Gastrocnemius medialis (tissue), 4 donors: Measurements from ENCODE around the gene NKX6-2.

Source experiments
- POLR2A ChIP-seq, 2 donors: fragments of 450-650 bp; IDR thresholded peaks; one replicate each; pipeline ENCODE4 v1.6.1; 2017; ENCODE audit warnings: antibody characterized with exemption in 2 of 2, mild to moderate bottlenecking in 2 of 2, moderate library complexity in 2 of 2
- TF ChIP-seq, protein P1 (sequence below), 5 experiments: fragments of 450-650 bp in 3 of 5; fragments of 200-600 bp in 2 of 5; sonication (generic) in 2 of 5; IDR thresholded peaks in 4 of 5; conservative IDR thresholded peaks in 1 of 5; 1 replicate in 4 of 5; 2 replicates in 1 of 5; pipeline ENCODE4 v1.5.1; 2016 to 2019; ENCODE audit warnings: antibody characterized with exemption in 5 of 5, mild to moderate bottlenecking in 3 of 5, moderate library complexity in 3 of 5

- TF ChIP-seq POLR2A (IDR thresholded peaks at IDR 0.05): no peak
- TF ChIP-seq, protein P1, sequence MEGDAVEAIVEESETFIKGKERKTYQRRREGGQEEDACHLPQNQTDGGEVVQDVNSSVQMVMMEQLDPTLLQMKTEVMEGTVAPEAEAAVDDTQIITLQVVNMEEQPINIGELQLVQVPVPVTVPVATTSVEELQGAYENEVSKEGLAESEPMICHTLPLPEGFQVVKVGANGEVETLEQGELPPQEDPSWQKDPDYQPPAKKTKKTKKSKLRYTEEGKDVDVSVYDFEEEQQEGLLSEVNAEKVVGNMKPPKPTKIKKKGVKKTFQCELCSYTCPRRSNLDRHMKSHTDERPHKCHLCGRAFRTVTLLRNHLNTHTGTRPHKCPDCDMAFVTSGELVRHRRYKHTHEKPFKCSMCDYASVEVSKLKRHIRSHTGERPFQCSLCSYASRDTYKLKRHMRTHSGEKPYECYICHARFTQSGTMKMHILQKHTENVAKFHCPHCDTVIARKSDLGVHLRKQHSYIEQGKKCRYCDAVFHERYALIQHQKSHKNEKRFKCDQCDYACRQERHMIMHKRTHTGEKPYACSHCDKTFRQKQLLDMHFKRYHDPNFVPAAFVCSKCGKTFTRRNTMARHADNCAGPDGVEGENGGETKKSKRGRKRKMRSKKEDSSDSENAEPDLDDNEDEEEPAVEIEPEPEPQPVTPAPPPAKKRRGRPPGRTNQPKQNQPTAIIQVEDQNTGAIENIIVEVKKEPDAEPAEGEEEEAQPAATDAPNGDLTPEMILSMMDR (IDR thresholded peaks at IDR 0.05 in 4 of 5, conservative IDR thresholded peaks at IDR 0.05 in 1 of 5): no peak
These were observed 28.8 kb downstream of the NKX6-2 start for GRCh38 chr10:132757171-132757570.
